Activated T-cell treated with anti-CD3 and anti-CD28 coated beads, Interleukin-2, amount 50 U/mL, for 24 hours (primary cell): ENCODE data around the gene KCNJ9.

ENCODE experiments used
- DNase-seq: peaks from one replicate; pipeline ENCODE4 v3.0.0-alpha.2; 2020
- H3K27ac Mint-ChIP-seq: 2 replicates; pipeline ENCODE4 v1.8.0; 2020; ENCODE audit warnings: mild to moderate bottlenecking, mixed read lengths
- H3K27me3 Mint-ChIP-seq: 2 replicates; pipeline ENCODE4 v1.8.0; 2020; ENCODE audit warnings: mixed read lengths
- H3K36me3 Mint-ChIP-seq: 2 replicates; pipeline ENCODE4 v1.8.0; 2020; ENCODE audit warnings: low read depth, mixed read lengths
- H3K4me1 Mint-ChIP-seq: 2 replicates; pipeline ENCODE4 v1.8.0; 2020; ENCODE audit warnings: low read depth, mixed read lengths
- H3K4me3 Mint-ChIP-seq: 2 replicates; pipeline ENCODE4 v1.8.0; 2020; ENCODE audit warnings: mild to moderate bottlenecking, moderate library complexity, mixed read lengths
- H3K9me3 Mint-ChIP-seq: 2 replicates; pipeline ENCODE4 v1.8.0; 2020; ENCODE audit warnings: mixed read lengths

KCNJ9 gene

GRCh38 chr1:160128636-160129035 lies 47.3 kb downstream of the KCNJ9 start:
- DNase-seq = no peak
- no peak overlapping the region for H3K27ac Mint-ChIP-seq
- H3K36me3 Mint-ChIP-seq = no peaks in the 10 kb centered on the region
- no peak overlapping the region for H3K4me3 Mint-ChIP-seq
- no peaks in the 10 kb centered on the region for H3K4me1 Mint-ChIP-seq
- no peaks in the 10 kb centered on the region for H3K9me3 Mint-ChIP-seq
- H3K27me3 Mint-ChIP-seq = peaks cover 8% of the 10 kb centered on the region

- H3K4me1 Mint-ChIP-seq = no peaks in the 10 kb centered on the region
- no peaks in the 10 kb centered on the region for H3K9me3 Mint-ChIP-seq
- H3K27ac Mint-ChIP-seq = no peak overlapping the region
- peaks cover 8% of the 10 kb centered on the region for H3K27me3 Mint-ChIP-seq
- no peak for DNase-seq
- no peaks in the 10 kb centered on the region for H3K36me3 Mint-ChIP-seq
- no peak overlapping the region for H3K4me3 Mint-ChIP-seq
Measured at GRCh38 chr1:160129046-160129445, 47.7 kb downstream of the KCNJ9 start.

GRCh38 chr1:160129558-160129957 lies 48.2 kb downstream of the KCNJ9 start:
- H3K36me3 Mint-ChIP-seq = no peaks in the 10 kb centered on the region
- no peak overlapping the region for H3K27ac Mint-ChIP-seq
- no peaks in the 10 kb centered on the region for H3K4me1 Mint-ChIP-seq
- peaks cover 8% of the 10 kb centered on the region for H3K27me3 Mint-ChIP-seq
- no peak for DNase-seq
- H3K9me3 Mint-ChIP-seq = no peaks in the 10 kb centered on the region
- H3K4me3 Mint-ChIP-seq = no peak overlapping the region

- Mint-ChIP-seq H3K27ac (no peak overlapping the region), H3K4me1 (no peaks in the 10 kb centered on the region), H3K4me3 (no peak overlapping the region), H3K9me3 (no peaks in the 10 kb centered on the region), H3K27me3 (peaks cover 8% of the 10 kb centered on the region), H3K36me3 (no peaks in the 10 kb centered on the region)
- no peak for DNase-seq
Measured at GRCh38 chr1:160129966-160130365, 48.6 kb downstream of the KCNJ9 start.

GRCh38 chr1:160130486-160130885 lies 49.1 kb downstream of the KCNJ9 start:
- Mint-ChIP-seq H3K36me3 (no peaks in the 10 kb centered on the region), H3K9me3 (no peaks in the 10 kb centered on the region), H3K4me1 (no peaks in the 10 kb centered on the region), H3K4me3 (no peak overlapping the region), H3K27me3 (peaks cover 8% of the 10 kb centered on the region), H3K27ac (no peak overlapping the region)
- DNase-seq = no peak

- H3K27me3 Mint-ChIP-seq = peaks cover 8% of the 10 kb centered on the region
- H3K27ac Mint-ChIP-seq = no peak overlapping the region
- no peaks in the 10 kb centered on the region for H3K36me3 Mint-ChIP-seq
- H3K4me1 Mint-ChIP-seq = no peaks in the 10 kb centered on the region
- DNase-seq = no peak
- no peak overlapping the region for H3K4me3 Mint-ChIP-seq
- no peaks in the 10 kb centered on the region for H3K9me3 Mint-ChIP-seq
Measured at GRCh38 chr1:160130939-160131338, 49.6 kb downstream of the KCNJ9 start.

GRCh38 chr1:160131803-160132565 lies 50.6 kb downstream of the KCNJ9 start:
- Mint-ChIP-seq H3K4me1 (no peaks in the 10 kb centered on the region), H3K9me3 (no peaks in the 10 kb centered on the region), H3K27me3 (peaks cover 8% of the 10 kb centered on the region), H3K36me3 (no peaks in the 10 kb centered on the region), H3K4me3 (no peak overlapping the region), H3K27ac (no peak overlapping the region)
- no peak for DNase-seq

GRCh38 chr1:160133990-160134770 lies 52.8 kb downstream of the KCNJ9 start:
- Mint-ChIP-seq H3K27me3 (peaks cover 8% of the 10 kb centered on the region), H3K27ac (no peak overlapping the region), H3K4me3 (no peak overlapping the region), H3K9me3 (no peaks in the 10 kb centered on the region), H3K4me1 (no peaks in the 10 kb centered on the region), H3K36me3 (no peaks in the 10 kb centered on the region)
- no peak for DNase-seq

- no peak for DNase-seq
- Mint-ChIP-seq H3K4me1 (no peaks in the 10 kb centered on the region), H3K4me3 (no peak overlapping the region), H3K27me3 (peaks cover 8% of the 10 kb centered on the region), H3K36me3 (no peaks in the 10 kb centered on the region), H3K9me3 (no peaks in the 10 kb centered on the region), H3K27ac (no peak overlapping the region)
Measured at GRCh38 chr1:160134791-160135572, 53.6 kb downstream of the KCNJ9 start.

- Mint-ChIP-seq H3K4me3 (no peak overlapping the region), H3K36me3 (no peaks in the 10 kb centered on the region), H3K4me1 (no peaks in the 10 kb centered on the region), H3K9me3 (no peaks in the 10 kb centered on the region), H3K27me3 (peaks cover 8% of the 10 kb centered on the region), H3K27ac (no peak overlapping the region)
- no peak for DNase-seq
Measured at GRCh38 chr1:160136121-160136925, 55.0 kb downstream of the KCNJ9 start.

GRCh38 chr1:160136926-160137200 lies 55.5 kb downstream of the KCNJ9 start:
- DNase-seq = no peak
- Mint-ChIP-seq H3K9me3 (no peaks in the 10 kb centered on the region), H3K4me3 (no peak overlapping the region), H3K27me3 (peaks cover 11% of the 10 kb centered on the region), H3K36me3 (no peaks in the 10 kb centered on the region), H3K27ac (no peak overlapping the region), H3K4me1 (no peaks in the 10 kb centered on the region)

GRCh38 chr1:160137216-160137862 lies 56.0 kb downstream of the KCNJ9 start:
- H3K4me3 Mint-ChIP-seq = no peak overlapping the region
- DNase-seq = no peak
- H3K9me3 Mint-ChIP-seq = no peaks in the 10 kb centered on the region
- no peaks in the 10 kb centered on the region for H3K36me3 Mint-ChIP-seq
- no peaks in the 10 kb centered on the region for H3K4me1 Mint-ChIP-seq
- H3K27me3 Mint-ChIP-seq = peaks cover 16% of the 10 kb centered on the region
- no peak overlapping the region for H3K27ac Mint-ChIP-seq

GRCh38 chr1:160139840-160140239 lies 58.5 kb downstream of the KCNJ9 start:
- no peaks in the 10 kb centered on the region for H3K36me3 Mint-ChIP-seq
- H3K27me3 Mint-ChIP-seq = peaks cover 18% of the 10 kb centered on the region
- no peak overlapping the region for H3K4me3 Mint-ChIP-seq
- H3K4me1 Mint-ChIP-seq = no peaks in the 10 kb centered on the region
- no peak overlapping the region for H3K27ac Mint-ChIP-seq
- H3K9me3 Mint-ChIP-seq = no peaks in the 10 kb centered on the region
- DNase-seq = no peak
